ENCODE results near the gene GJB5.
"Not testable (repeated sequence)": the region's sequence is repeated elsewhere in the genome, so short reads cannot be mapped to it uniquely, and the experiment has no call there.

Gene GJB5

DNA sequence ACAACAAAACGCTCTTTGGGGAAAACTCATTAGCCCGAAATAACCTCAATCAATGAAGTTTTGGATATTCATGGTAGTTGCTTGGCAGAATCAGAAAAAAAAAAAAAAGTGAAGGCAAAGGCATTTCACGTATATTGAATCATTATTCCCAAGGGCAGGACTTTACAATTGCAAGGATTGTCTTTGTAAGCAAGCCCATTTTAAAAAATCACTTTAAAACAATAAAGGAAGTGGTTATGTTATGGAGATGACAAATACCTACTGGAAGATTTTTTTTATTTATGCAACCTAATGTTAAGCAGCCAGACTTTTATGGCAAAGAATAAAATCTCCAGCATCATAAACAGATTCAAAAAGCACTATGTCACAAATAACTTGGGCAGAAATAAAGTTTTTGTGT lies 14.0 kb downstream of the GJB5 start:
- Histone ChIP-seq H3K27ac (ENCODE audit: low read depth, low read length) (no peak overlapping the region), H3K4me3 (ENCODE audit: insufficient read depth, low read length, poor library complexity, severe bottlenecking) (no peak overlapping the region), H3F3A (ENCODE audit: insufficient read depth) (no peaks in the 10 kb centered on the region), H3K79me2 (ENCODE audit: insufficient read depth, low read length) (no peaks in the 10 kb centered on the region), H3K9ac (ENCODE audit: low read length) (no peak overlapping the region), H3K9me3 (ENCODE audit: insufficient read depth, low read length) (no peaks in the 10 kb centered on the region), H4K20me1 (ENCODE audit: low read depth, low read length) (no peaks in the 10 kb centered on the region), H2AFZ (ENCODE audit: low read depth, low read length, severe bottlenecking) (no peak overlapping the region), H3K27me3 (ENCODE audit: low read length) (no peaks in the 10 kb centered on the region), H3K4me2 (ENCODE audit: low read depth, low read length, poor library complexity, severe bottlenecking) (no peak overlapping the region), H3K36me3 (ENCODE audit: low read length) (no peaks in the 10 kb centered on the region), H3K9me2 (replicated peaks; ENCODE audit: insufficient read depth, low read length) (no peaks in the 10 kb centered on the region)
- no peak for TF ChIP-seq EZH2phosphoT487 (conservative IDR thresholded peaks at IDR 0.05; ENCODE audit: low read length)
- no peak for TF ChIP-seq CTCF (IDR thresholded peaks at IDR 0.05; ENCODE audit: insufficient read depth, low read length, poor library complexity, severe bottlenecking)

GRCh38 chr1:34770891-34771504 lies 16.2 kb downstream of the GJB5 start:
- H3K9me3 ChIP-seq (ENCODE audit: insufficient read depth, low read length) = no peaks in the 10 kb centered on the region
- H3K4me2 ChIP-seq (ENCODE audit: low read depth, low read length, poor library complexity, severe bottlenecking) = no peak overlapping the region
- no peaks in the 10 kb centered on the region for H4K20me1 ChIP-seq (ENCODE audit: low read depth, low read length)
- TF ChIP-seq EZH2phosphoT487 (conservative IDR thresholded peaks at IDR 0.05; ENCODE audit: low read length) = no peak
- no peak for TF ChIP-seq CTCF (IDR thresholded peaks at IDR 0.05; ENCODE audit: insufficient read depth, low read length, poor library complexity, severe bottlenecking)
- no peak overlapping the region for H3K4me3 ChIP-seq (ENCODE audit: insufficient read depth, low read length, poor library complexity, severe bottlenecking)
- H3K9me2 ChIP-seq (replicated peaks; ENCODE audit: insufficient read depth, low read length) = no peaks in the 10 kb centered on the region
- H3K27ac ChIP-seq (ENCODE audit: low read depth, low read length) = no peak overlapping the region
- no peaks in the 10 kb centered on the region for H3K27me3 ChIP-seq (ENCODE audit: low read length)
- H3F3A ChIP-seq (ENCODE audit: insufficient read depth) = no peaks in the 10 kb centered on the region
- H3K79me2 ChIP-seq (ENCODE audit: insufficient read depth, low read length) = no peaks in the 10 kb centered on the region
- no peaks in the 10 kb centered on the region for H3K36me3 ChIP-seq (ENCODE audit: low read length)
- H2AFZ ChIP-seq (ENCODE audit: low read depth, low read length, severe bottlenecking) = no peak overlapping the region
- H3K9ac ChIP-seq (ENCODE audit: low read length) = no peak overlapping the region

GRCh38 chr1:34771573-34772371 lies 16.9 kb downstream of the GJB5 start:
- no peaks in the 10 kb centered on the region for H3F3A ChIP-seq (ENCODE audit: insufficient read depth)

GRCh38 chr1:34773114-34773513 lies 18.3 kb downstream of the GJB5 start:
- not testable (repeated sequence) for H3K9me2 ChIP-seq (replicated peaks; ENCODE audit: insufficient read depth, low read length); H3K4me2 ChIP-seq (ENCODE audit: low read depth, low read length, poor library complexity, severe bottlenecking); H3K79me2 ChIP-seq (ENCODE audit: insufficient read depth, low read length); H3F3A ChIP-seq (ENCODE audit: insufficient read depth); H3K27ac ChIP-seq (ENCODE audit: low read depth, low read length); H3K27me3 ChIP-seq (ENCODE audit: low read length); H3K9ac ChIP-seq (ENCODE audit: low read length); H4K20me1 ChIP-seq (ENCODE audit: low read depth, low read length); H2AFZ ChIP-seq (ENCODE audit: low read depth, low read length, severe bottlenecking); H3K9me3 ChIP-seq (ENCODE audit: insufficient read depth, low read length); H3K4me3 ChIP-seq (ENCODE audit: insufficient read depth, low read length, poor library complexity, severe bottlenecking); H3K36me3 ChIP-seq (ENCODE audit: low read length)

More at GRCh38 chr1:34771573-34772371, 16.9 kb downstream of the GJB5 start:
- no peaks in the 10 kb centered on the region for H3K79me2 ChIP-seq (ENCODE audit: insufficient read depth, low read length)
- H3K27ac ChIP-seq (ENCODE audit: low read depth, low read length) = no peak overlapping the region
- H3K27me3 ChIP-seq (ENCODE audit: low read length) = no peaks in the 10 kb centered on the region
- H3K9me3 ChIP-seq (ENCODE audit: insufficient read depth, low read length) = no peaks in the 10 kb centered on the region
- no peaks in the 10 kb centered on the region for H4K20me1 ChIP-seq (ENCODE audit: low read depth, low read length)
- H3K36me3 ChIP-seq (ENCODE audit: low read length) = no peaks in the 10 kb centered on the region
- no peak overlapping the region for H3K4me2 ChIP-seq (ENCODE audit: low read depth, low read length, poor library complexity, severe bottlenecking)
- TF ChIP-seq EZH2phosphoT487 (conservative IDR thresholded peaks at IDR 0.05; ENCODE audit: low read length) (no peak), CTCF (IDR thresholded peaks at IDR 0.05; ENCODE audit: insufficient read depth, low read length, poor library complexity, severe bottlenecking) (no peak)
- H3K9ac ChIP-seq (ENCODE audit: low read length) = no peak overlapping the region
- no peak overlapping the region for H2AFZ ChIP-seq (ENCODE audit: low read depth, low read length, severe bottlenecking)
- no peaks in the 10 kb centered on the region for H3K9me2 ChIP-seq (replicated peaks; ENCODE audit: insufficient read depth, low read length)
- H3K4me3 ChIP-seq (ENCODE audit: insufficient read depth, low read length, poor library complexity, severe bottlenecking) = no peak overlapping the region
